Measurements from ENCODE around the gene PEX3.
"Not testable (repeated sequence)": the region's sequence is repeated elsewhere in the genome, so short reads cannot be mapped to it uniquely, and the experiment has no call there.

Gene PEX3

GRCh38 chr6:143450453-143451371, at the start of gene PEX3, which contains the start of gene ADAT2:
TSS of gene PEX3 (plus strand) at chr6:143450805. CDS start at chr6:143451043, 238 bp downstream.
TSS of gene ADAT2 (minus strand) at chr6:143450695. CDS start at chr6:143450658, 37 bp downstream.
- peak; percentile 91 for DNase-seq

GRCh38 chr6:143401068-143401446, 49.5 kb upstream of the PEX3 start:
- no peak for DNase-seq

- DNase-seq: no peak
These were observed 48.8 kb upstream of the PEX3 start for GRCh38 chr6:143401636-143402370.

GRCh38 chr6:143402721-143403336, 47.8 kb upstream of the PEX3 start:
- DNase-seq: no peak

GRCh38 chr6:143405373-143406154, 45.0 kb upstream of the PEX3 start:
- no peak for DNase-seq

- DNase-seq: no peak
These were observed 43.9 kb upstream of the PEX3 start for GRCh38 chr6:143406673-143407072.

- no peak for DNase-seq
These were observed 42.3 kb upstream of the PEX3 start for GRCh38 chr6:143408151-143408786.

- no peak for DNase-seq
These were observed 41.8 kb upstream of the PEX3 start for GRCh38 chr6:143408787-143409162.

GRCh38 chr6:143410859-143411270, 39.7 kb upstream of the PEX3 start:
- no peak for DNase-seq

GRCh38 chr6:143414769-143415168, 35.8 kb upstream of the PEX3 start:
- DNase-seq: no peak

- no peak for DNase-seq
These were observed 31.1 kb upstream of the PEX3 start for GRCh38 chr6:143419526-143419925.

GRCh38 chr6:143426026-143426425, 24.6 kb upstream of the PEX3 start:
- no peak for DNase-seq

GRCh38 chr6:143427109-143427817, 23.3 kb upstream of the PEX3 start:
- DNase-seq: peak; percentile 72

GRCh38 chr6:143429970-143430369, 20.6 kb upstream of the PEX3 start:
- no peak for DNase-seq

GRCh38 chr6:143431226-143431625, 19.4 kb upstream of the PEX3 start:
- no peak for DNase-seq

GRCh38 chr6:143432588-143432987, 18.0 kb upstream of the PEX3 start:
- DNase-seq: no peak

- no peak for DNase-seq
These were observed 9.6 kb upstream of the PEX3 start for GRCh38 chr6:143441010-143441409.

- no peak for DNase-seq
These were observed 8.7 kb upstream of the PEX3 start for GRCh38 chr6:143441680-143442545.

GRCh38 chr6:143443096-143443495, 7.5 kb upstream of the PEX3 start:
- no peak for DNase-seq

- not testable (repeated sequence) for DNase-seq
These were observed 2.7 kb upstream of the PEX3 start for GRCh38 chr6:143447865-143448264.
